Activated effector memory CD4-positive, alpha-beta T cell treated with Interleukin-2 at 50 U/mL for 16 hours (primary cell): ENCODE results near the gene B3GNT4.
A peak's percentile ranks its signal among the peaks of the same experiment; 100 is the strongest.
"Not testable (repeated sequence)": the region's sequence is repeated elsewhere in the genome, so short reads cannot be mapped to it uniquely, and the experiment has no call there.

Experiments
- DNase-seq: peaks from one replicate; pipeline ENCODE4 v3.0.0-alpha.2; 2020

B3GNT4 gene

DNA sequence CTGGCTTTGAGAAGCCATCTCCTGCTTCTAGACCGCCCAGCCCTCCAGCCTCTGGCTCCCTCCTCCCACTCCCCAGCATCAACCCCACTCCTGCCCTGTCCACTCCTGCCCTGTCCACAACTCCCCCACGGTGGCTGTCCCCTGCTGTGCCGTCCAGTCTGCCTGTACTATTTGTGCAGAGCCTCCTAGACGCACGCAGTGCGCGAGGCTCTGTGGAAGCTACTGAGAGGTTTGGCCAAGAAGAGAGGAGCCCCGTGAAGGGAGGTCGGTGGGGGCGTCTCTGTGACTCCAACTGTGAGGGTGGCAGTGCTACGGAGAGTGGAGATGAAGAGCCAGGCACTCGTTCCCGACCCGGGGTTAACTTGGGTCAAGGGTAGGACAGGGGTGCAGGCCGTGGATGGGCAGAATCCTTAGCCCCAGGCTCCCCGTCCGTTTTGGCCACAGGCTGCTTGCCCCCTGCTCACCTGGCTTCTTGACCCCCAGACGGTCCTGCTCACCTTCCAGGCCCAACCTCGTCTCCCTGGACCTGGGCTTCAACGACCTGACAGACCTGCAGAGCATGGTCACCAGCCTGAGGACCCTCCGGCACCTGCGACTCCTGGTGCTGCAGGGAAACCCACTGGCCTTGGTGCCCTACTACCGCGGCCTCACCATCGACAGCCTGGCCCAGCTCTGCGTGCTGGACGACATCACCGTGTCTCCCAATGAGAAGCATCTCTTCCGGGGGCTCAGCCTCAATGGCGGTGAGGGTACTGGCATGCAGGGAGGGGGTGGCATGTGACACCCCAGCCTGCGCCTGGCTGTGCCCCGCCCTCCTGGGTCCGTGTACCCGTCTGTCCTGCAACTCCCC lies 13.7 kb upstream of the B3GNT4 start:
- DNase-seq, result no peak

- peak; percentile 40 for DNase-seq
Observed at GRCh38 chr12:122190842-122191668, 12.5 kb upstream of the B3GNT4 start.

DNA sequence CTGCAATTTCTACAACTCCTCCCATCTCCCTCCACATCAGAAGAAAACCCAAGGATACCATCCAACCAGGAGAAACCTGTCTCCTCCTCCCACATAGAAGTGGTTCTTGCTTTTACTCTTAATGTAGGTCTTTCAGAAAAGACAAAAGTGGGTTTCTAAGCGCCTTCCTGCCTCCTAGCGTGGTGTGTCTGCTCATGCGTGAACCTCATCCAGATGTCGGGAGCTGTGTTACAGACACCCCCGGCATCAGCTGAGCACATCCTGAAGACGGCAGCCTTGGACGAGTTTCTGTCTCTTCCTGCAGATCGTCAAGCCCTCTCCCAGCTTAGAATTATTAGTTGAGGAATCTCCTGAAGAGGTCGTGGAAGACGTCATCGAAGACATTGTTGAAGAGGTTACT lies 11.1 kb upstream of the B3GNT4 start:
- DNase-seq, result no peak

DNA sequence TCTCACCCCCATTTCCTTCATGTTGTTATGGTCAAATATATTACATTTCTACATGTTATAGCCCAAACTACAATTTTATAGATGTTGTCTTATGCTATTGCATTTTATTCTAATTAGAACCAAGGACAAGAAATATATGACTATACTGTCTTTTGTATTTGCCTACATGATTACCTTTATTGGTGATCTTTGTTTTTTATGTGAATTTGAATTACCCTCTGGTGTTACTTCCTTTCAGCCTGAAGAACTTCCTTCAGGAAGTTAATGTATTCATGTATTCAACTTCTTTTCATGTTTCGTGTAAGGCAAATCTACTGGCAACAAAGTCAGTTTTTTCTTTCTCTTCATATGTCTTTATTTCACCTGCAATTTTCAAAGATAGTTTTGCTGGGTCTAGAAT lies 8.7 kb upstream of the B3GNT4 start:
- no peak for DNase-seq

DNA sequence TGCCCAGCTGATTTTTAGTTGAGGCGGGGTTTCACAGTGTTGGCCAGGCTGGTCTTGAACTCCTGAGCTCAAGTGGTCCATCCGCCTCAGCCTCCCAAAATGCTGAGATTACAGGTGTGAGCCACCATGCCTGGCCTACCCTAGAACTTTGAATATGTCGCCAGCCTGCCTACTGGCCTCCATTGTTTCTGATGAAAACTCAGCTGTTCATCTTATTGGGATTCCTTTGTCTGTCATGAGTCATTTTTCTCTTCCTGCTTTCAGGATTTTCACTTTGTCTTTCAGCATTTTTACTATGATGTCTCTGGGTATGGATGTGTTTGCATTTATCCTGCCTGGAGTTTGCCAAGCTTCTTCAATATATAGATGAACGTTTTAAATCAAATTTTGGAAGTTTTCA lies 8.1 kb upstream of the B3GNT4 start:
- DNase-seq, result no peak

- no peak for DNase-seq
Observed at GRCh38 chr12:122197612-122197966, 5.9 kb upstream of the B3GNT4 start.

GRCh38 chr12:122199484-122200355 lies 3.8 kb upstream of the B3GNT4 start:
- DNase-seq, result no peak

DNA sequence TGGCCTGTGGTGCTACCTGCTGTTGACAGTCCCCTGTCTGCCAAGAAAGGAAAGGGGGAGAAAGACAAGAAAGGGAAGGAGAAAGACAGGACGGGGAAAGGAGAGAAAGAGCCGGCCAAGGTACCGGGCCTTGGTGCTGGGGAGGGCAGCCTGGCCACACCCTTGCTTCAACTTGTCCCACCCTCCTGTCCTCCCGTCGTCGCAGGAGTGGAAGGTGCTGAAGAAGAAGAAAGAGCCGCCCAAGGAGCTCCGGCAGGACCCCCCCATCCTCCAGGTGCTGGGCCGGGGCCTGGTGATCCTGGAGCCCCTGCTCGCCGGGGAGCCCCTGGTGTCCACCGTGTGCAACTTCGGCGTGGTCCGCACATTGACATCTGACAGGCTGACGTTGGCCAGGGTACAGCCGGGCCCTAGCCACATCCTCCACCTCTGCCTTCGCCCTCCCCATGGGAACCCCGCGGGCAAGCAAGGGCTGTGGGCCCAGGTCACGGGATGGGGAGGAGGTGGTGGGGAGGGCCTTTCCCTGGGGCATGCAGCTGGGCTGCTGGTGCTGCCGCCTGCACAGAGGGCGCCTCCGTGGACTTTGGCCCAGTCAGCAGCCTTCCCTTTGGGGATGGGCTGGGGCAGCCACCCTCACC lies 2.9 kb upstream of the B3GNT4 start:
- no peak for DNase-seq

GRCh38 chr12:122201381-122201780 lies 2.1 kb upstream of the B3GNT4 start:
- no peak for DNase-seq

GRCh38 chr12:122202017-122202416 lies 1.5 kb upstream of the B3GNT4 start:
- no peak for DNase-seq

DNA sequence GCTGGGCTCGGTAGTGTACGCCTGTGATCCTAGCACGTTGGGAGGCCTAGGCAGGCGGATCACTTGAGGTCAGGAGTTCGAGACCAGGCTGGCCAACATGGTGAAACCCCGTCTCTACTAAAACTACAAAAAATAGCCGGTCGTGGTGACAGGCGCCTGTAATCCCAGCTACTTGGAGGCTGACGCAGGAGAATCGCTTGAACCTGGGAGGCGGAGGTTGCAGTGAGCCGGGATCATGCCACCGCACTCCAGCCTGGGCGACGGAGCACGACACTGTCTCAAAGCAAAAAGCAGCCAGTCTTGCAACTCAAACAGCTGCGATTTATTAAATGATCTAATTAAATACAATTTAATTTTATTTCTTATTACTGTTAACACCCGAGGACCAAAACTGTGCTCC lies 698 bp upstream of the B3GNT4 start:
- DNase-seq, result not testable (repeated sequence)

GRCh38 chr12:122204167-122205052 lies 901 bp downstream of the B3GNT4 start:
- DNase-seq, result peak; percentile 10

- DNase-seq, result no peak
Observed at GRCh38 chr12:122205053-122205925, 1.8 kb downstream of the B3GNT4 start.

DNA sequence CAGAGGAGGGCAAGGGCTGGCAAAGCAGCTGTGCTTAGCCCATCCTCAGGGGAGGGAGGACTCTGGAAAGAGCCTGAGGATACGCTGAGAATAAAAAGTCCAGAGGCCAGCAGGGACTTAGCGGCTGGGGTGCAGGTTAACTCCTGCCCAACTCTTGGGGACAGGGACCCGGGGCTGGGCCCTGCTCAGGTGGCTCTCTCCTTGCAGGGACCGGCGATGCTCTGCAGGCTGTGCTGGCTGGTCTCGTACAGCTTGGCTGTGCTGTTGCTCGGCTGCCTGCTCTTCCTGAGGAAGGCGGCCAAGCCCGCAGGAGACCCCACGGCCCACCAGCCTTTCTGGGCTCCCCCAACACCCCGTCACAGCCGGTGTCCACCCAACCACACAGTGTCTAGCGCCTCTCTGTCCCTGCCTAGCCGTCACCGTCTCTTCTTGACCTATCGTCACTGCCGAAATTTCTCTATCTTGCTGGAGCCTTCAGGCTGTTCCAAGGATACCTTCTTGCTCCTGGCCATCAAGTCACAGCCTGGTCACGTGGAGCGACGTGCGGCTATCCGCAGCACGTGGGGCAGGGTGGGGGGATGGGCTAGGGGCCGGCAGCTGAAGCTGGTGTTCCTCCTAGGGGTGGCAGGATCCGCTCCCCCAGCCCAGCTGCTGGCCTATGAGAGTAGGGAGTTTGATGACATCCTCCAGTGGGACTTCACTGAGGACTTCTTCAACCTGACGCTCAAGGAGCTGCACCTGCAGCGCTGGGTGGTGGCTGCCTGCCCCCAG lies 2.8 kb downstream of the B3GNT4 start:
- DNase-seq, result no peak

GRCh38 chr12:122206976-122207375 lies 3.5 kb downstream of the B3GNT4 start:
- DNase-seq, result no peak

GRCh38 chr12:122207391-122207790 lies 3.9 kb downstream of the B3GNT4 start:
- DNase-seq, result no peak

GRCh38 chr12:122208073-122208820 lies 4.7 kb downstream of the B3GNT4 start:
- no peak for DNase-seq

DNA sequence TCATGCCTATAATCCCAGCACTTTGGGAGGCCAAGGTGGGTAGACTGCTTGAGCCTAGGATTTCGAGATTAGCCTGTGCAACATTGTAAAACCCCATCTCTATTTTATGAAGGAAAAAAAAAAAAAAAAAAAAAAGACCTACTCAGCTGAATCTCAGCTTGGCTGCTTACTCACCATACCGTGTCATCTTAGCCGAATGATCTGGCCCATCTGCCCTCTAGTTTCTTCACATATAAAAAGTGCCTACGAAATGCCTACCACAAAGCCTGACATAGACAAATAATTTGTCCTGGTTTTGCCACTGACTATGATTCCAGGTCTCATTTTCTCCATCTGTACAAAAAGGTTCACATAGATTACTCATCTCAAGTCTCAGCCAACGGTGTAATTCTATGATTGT lies 12.3 kb downstream of the B3GNT4 start:
- no peak for DNase-seq

GRCh38 chr12:122216445-122216844 lies 12.9 kb downstream of the B3GNT4 start:
- DNase-seq, result no peak
